Gastroesophageal sphincter (tissue), 4 donors: ENCODE results near the gene NRXN3. TPM values are rescaled to one million over a fixed set of nuclear protein-coding genes. Genes with fewer than 3 reads are reported as not detected.

Source experiments
- ATAC-seq: fragments of 150-250 bp; one replicate; pipeline ENCODE4 v1.9.1; 2016; ENCODE audit warnings: mild to moderate bottlenecking, moderate library complexity
- H3K27ac ChIP-seq, 4 donors: fragments of 200-600 bp; sonication (generic) in 3 of 4; 1 replicate in 3 of 4; 2 replicates in 1 of 4; pipeline ENCODE4 v1.5.1; 2016 to 2019
- H3K27me3 ChIP-seq: fragments of 200-600 bp; sonication (generic); one replicate; pipeline ENCODE4 v1.5.1; 2019
- H3K36me3 ChIP-seq, 2 donors: fragments of 200-600 bp; sonication (generic); one replicate each; pipeline ENCODE4 v1.5.1; 2019; ENCODE audit warnings: control low read depth in 1 of 2
- H3K4me1 ChIP-seq, 3 donors: fragments of 200-600 bp; sonication (generic); 1 replicate in 2 of 3; 2 replicates in 1 of 3; pipeline ENCODE4 v1.5.1; 2016 to 2019; ENCODE audit warnings: control low read depth in 2 of 3
- H3K4me3 ChIP-seq, 2 donors: fragments of 200-600 bp; sonication (generic); one replicate each; pipeline ENCODE4 v1.5.1; 2019; ENCODE audit warnings: mild to moderate bottlenecking in 1 of 2, moderate library complexity in 1 of 2
- H3K9me3 ChIP-seq, 3 donors: fragments of 200-600 bp; sonication (generic); one replicate each; pipeline ENCODE4 v1.5.1; 2017 to 2019; ENCODE audit warnings: control low read depth in 2 of 3
- CTCF ChIP-seq, 4 experiments: fragments of 200-600 bp in 2 of 4; fragments of 450-650 bp in 2 of 4; sonication (generic) in 1 of 4; IDR thresholded peaks; one replicate each; pipeline ENCODE4 v1.5.1; 2017 to 2019; ENCODE audit warnings: antibody characterized with exemption in 4 of 4, mild to moderate bottlenecking in 2 of 4, moderate library complexity in 2 of 4
- EP300 ChIP-seq: sonication (generic); formaldehyde crosslinking; IDR thresholded peaks from one replicate; pipeline ENCODE4 v1.6.1; 2017; ENCODE audit warnings: antibody characterized with exemption, mild to moderate bottlenecking
- POLR2A ChIP-seq, 2 donors: fragments of 450-650 bp; IDR thresholded peaks; one replicate each; pipeline ENCODE4 v1.6.1; 2017; ENCODE audit warnings: antibody characterized with exemption in 2 of 2, mild to moderate bottlenecking in 2 of 2, moderate library complexity in 1 of 2
- POLR2AphosphoS5 ChIP-seq: sonication (generic); formaldehyde crosslinking; IDR thresholded peaks from one replicate; pipeline ENCODE4 v1.6.1; 2017; ENCODE audit warnings: antibody characterized with exemption
- WGBS, 2 donors: methylation state at CpG; one replicate each; pipeline ENCODE4 v1.1.5; 2018; ENCODE audit warnings: low coverage in 1 of 2; 5-methylcytosine and 5-hydroxymethylcytosine counted together
- total RNA-seq, 4 donors: library from RNA; depleted of rRNA; stranded (reverse); fragments of >200 nt; gene quantifications; one replicate each; pipeline ENCODE4 v1.1.0, GENCODE V29; 2016

Gene NRXN3
- total RNA-seq, 4 donors from 2014 or later, result 74.2 to 192 (median 98.2) TPM

- Histone ChIP-seq H3K9me3 (no peaks in the 10 kb centered on the region), H3K4me1 (peaks cover 0 to 19% (median 0%) of the 10 kb centered on the region in 3 donors), H3K27ac (no peak overlapping the region), H3K27me3 (no peaks in the 10 kb centered on the region), H3K36me3 (no peaks in the 10 kb centered on the region), H3K4me3 (no peak overlapping the region)
- WGBS, 2 donors, result 68 to 80% methylated on average over 2 of the region's 2 CpGs
- no peak for TF ChIP-seq POLR2AphosphoS5
- TF ChIP-seq EP300, result no peak
- TF ChIP-seq CTCF (IDR thresholded peaks at IDR 0.05), result no peak
- no peak for TF ChIP-seq POLR2A (IDR thresholded peaks at IDR 0.05)
- ATAC-seq, result no peak
Measured at GRCh38 chr14:79598339-79598738, 1428.2 kb downstream of the NRXN3 start.

- Histone ChIP-seq H3K4me3 (no peak overlapping the region), H3K27me3 (no peaks in the 10 kb centered on the region), H3K4me1 (peaks cover 0 to 19% (median 0%) of the 10 kb centered on the region in 3 donors), H3K9me3 (no peaks in the 10 kb centered on the region), H3K36me3 (no peaks in the 10 kb centered on the region), H3K27ac (no peak overlapping the region)
- no peak for TF ChIP-seq EP300
- no peak for TF ChIP-seq CTCF (IDR thresholded peaks at IDR 0.05)
- TF ChIP-seq POLR2A (IDR thresholded peaks at IDR 0.05), result no peak
- no peak for TF ChIP-seq POLR2AphosphoS5
- no peak for ATAC-seq
Measured at GRCh38 chr14:79599239-79599638, 1429.1 kb downstream of the NRXN3 start.

DNA sequence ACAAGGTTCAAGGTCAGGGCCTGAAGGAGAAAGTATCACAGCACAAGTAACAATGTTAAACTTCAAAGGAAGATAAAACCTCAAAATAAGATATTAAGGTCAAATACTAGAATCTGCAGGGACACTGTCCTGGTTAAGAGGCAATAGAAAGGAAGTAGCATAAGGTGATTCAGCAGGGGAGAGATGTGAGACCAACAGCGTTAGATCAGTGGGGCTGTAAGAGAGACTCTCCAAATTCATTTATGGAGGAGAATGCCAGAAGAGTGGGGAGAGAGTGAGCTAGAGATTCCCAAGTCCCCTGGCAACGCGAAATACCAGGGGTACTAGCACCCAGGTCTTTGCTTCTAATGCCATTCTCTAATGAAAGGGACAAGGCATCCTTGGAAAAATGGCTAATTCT, 1430.2 kb downstream of the NRXN3 start:
- Histone ChIP-seq H3K9me3 (no peaks in the 10 kb centered on the region), H3K27me3 (no peaks in the 10 kb centered on the region), H3K36me3 (no peaks in the 10 kb centered on the region), H3K4me3 (no peak overlapping the region), H3K27ac (no peak overlapping the region), H3K4me1 (peaks cover 0 to 19% (median 0%) of the 10 kb centered on the region in 3 donors)
- ATAC-seq, result no peak
- TF ChIP-seq EP300, result no peak
- 90 to 94% methylated on average over 3 of the region's 3 CpGs for WGBS, 2 donors

GRCh38 chr14:79601579-79601978, 1431.4 kb downstream of the NRXN3 start:
- Histone ChIP-seq H3K27ac (no peak overlapping the region), H3K4me3 (no peak overlapping the region), H3K4me1 (peaks cover 0 to 26% (median 0%) of the 10 kb centered on the region in 3 donors), H3K9me3 (no peaks in the 10 kb centered on the region), H3K27me3 (no peaks in the 10 kb centered on the region), H3K36me3 (no peaks in the 10 kb centered on the region)
- 86 to 95% methylated on average over 2 to 5 of the region's 5 CpGs for WGBS, 2 donors
- ATAC-seq, result no peak
- TF ChIP-seq POLR2AphosphoS5 (no peak), EP300 (no peak)

- Histone ChIP-seq H3K27ac (no peak overlapping the region), H3K9me3 (no peaks in the 10 kb centered on the region), H3K4me3 (no peak overlapping the region), H3K4me1 (peaks cover 0 to 22% (median 0%) of the 10 kb centered on the region in 3 donors), H3K36me3 (no peaks in the 10 kb centered on the region), H3K27me3 (no peaks in the 10 kb centered on the region)
- WGBS, 2 donors, result 61 to 63% methylated on average over 1 of the region's 1 CpG
- ATAC-seq, result no peak
- TF ChIP-seq CTCF (IDR thresholded peaks at IDR 0.05), result no peak
- no peak for TF ChIP-seq POLR2AphosphoS5
Measured at GRCh38 chr14:79602045-79602444, 1431.9 kb downstream of the NRXN3 start.

GRCh38 chr14:79602742-79603141, 1432.6 kb downstream of the NRXN3 start:
- no peak for ATAC-seq
- H3K36me3 ChIP-seq, result no peaks in the 10 kb centered on the region
- no peaks in the 10 kb centered on the region for H3K9me3 ChIP-seq
- H3K27ac ChIP-seq, result no peak overlapping the region
- peaks cover 0 to 15% (median 0%) of the 10 kb centered on the region in 3 donors for H3K4me1 ChIP-seq
- H3K27me3 ChIP-seq, result no peaks in the 10 kb centered on the region
- 46 to 65% methylated on average over 3 of the region's 3 CpGs for WGBS, 2 donors
- TF ChIP-seq CTCF (IDR thresholded peaks at IDR 0.05) (no peak), POLR2A (IDR thresholded peaks at IDR 0.05) (no peak), POLR2AphosphoS5 (no peak), EP300 (no peak)
- H3K4me3 ChIP-seq, result no peak overlapping the region
